ENCODE measurements around the gene PDZRN3.

DNA sequence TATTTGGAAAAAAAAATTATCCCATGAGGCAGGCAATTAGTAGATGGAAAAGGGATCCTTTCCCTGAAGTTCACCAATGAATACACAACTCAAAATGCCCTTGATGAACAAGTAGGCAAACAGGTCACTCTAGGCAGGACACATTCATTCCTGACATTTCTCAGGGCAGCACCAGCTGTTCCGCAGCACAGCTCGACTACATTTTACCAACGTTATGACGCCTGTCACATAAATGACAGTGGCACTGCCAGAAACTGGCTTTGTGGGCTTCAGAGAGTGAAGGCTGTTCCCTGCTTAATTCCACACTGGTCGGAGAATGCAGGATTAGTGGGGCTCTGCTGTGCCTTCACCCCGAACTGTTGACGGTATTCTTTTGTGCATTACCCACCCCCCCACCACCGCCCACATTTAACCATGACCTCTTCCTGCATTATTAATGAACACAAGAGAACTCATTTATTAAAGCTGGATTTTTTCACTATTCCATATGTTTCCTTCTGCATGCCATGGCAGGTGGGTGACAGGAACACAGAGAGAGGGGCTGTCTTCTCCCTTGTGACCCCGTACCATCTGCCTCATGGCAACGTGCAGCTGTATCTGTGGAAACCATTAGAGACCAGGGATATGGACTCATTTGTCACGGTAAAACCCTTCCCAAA, 197.6 kb downstream of the PDZRN3 start:
- TF ChIP-seq, protein P1, sequence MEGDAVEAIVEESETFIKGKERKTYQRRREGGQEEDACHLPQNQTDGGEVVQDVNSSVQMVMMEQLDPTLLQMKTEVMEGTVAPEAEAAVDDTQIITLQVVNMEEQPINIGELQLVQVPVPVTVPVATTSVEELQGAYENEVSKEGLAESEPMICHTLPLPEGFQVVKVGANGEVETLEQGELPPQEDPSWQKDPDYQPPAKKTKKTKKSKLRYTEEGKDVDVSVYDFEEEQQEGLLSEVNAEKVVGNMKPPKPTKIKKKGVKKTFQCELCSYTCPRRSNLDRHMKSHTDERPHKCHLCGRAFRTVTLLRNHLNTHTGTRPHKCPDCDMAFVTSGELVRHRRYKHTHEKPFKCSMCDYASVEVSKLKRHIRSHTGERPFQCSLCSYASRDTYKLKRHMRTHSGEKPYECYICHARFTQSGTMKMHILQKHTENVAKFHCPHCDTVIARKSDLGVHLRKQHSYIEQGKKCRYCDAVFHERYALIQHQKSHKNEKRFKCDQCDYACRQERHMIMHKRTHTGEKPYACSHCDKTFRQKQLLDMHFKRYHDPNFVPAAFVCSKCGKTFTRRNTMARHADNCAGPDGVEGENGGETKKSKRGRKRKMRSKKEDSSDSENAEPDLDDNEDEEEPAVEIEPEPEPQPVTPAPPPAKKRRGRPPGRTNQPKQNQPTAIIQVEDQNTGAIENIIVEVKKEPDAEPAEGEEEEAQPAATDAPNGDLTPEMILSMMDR (IDR thresholded peaks at IDR 0.05; ENCODE audit: insufficient read depth, low read length) = no peak
- TF ChIP-seq SPI1 (IDR thresholded peaks at IDR 0.05; ENCODE audit: borderline replicate concordance, low read depth) = no peak
